CD14-positive monocyte (primary cell): ENCODE results near the gene TRIM37. TPM values are rescaled to one million over a fixed set of nuclear protein-coding genes. Genes with fewer than 3 reads are reported as not detected.

ENCODE experiments used
- DNase-seq, 3 donors: peaks; one replicate each; pipeline ENCODE4 v3.0.0-alpha.2; 2011 to 2022
- H2AFZ ChIP-seq: 2 replicates; pipeline ENCODE4 v1.6.0; 2012; ENCODE audit warnings: mild to moderate bottlenecking, low read depth, low read length, inconsistent platforms; ENCODE audit not compliant: insufficient read depth, poor library complexity, severe bottlenecking
- H3K27ac ChIP-seq, 2 donors: 1 replicate in 1 of 2; 2 replicates in 1 of 2; pipeline ENCODE4 v1.5.1; 2012 to 2013; ENCODE audit warnings: low read length in 2 of 2, control low read depth in 1 of 2, inconsistent platforms in 1 of 2, low read depth in 1 of 2, mild to moderate bottlenecking in 1 of 2
- H3K27me3 ChIP-seq, 2 donors: one replicate each; pipeline versions ENCODE4 v1.6.0 to v1.6.1; 2011 to 2013; ENCODE audit warnings: low read length in 2 of 2; ENCODE audit not compliant: control insufficient read depth in 2 of 2, insufficient read depth in 2 of 2
- H3K36me3 ChIP-seq, 2 donors: replicated peaks in 1 of 2; 1 replicate in 1 of 2; 2 replicates in 1 of 2; pipeline versions ENCODE4 v1.5.1 to v1.6.1; 2012 to 2013; ENCODE audit warnings: low read length in 2 of 2, control low read depth in 1 of 2, inconsistent platforms in 1 of 2, mild to moderate bottlenecking in 1 of 2; ENCODE audit not compliant: insufficient read depth in 2 of 2, control insufficient read depth in 1 of 2
- H3K4me1 ChIP-seq, 2 donors: 1 replicate in 1 of 2; 2 replicates in 1 of 2; pipeline versions ENCODE4 v1.5.1 to v1.6.1; 2012 to 2013; ENCODE audit warnings: low read length in 2 of 2, control low read depth in 1 of 2, inconsistent platforms in 1 of 2, mild to moderate bottlenecking in 1 of 2, moderate library complexity in 1 of 2; ENCODE audit not compliant: insufficient read depth in 2 of 2, control insufficient read depth in 1 of 2
- H3K4me2 ChIP-seq: replicated peaks from 2 replicates; pipeline ENCODE3; 2012; ENCODE audit warnings: low read length, moderate library complexity, mild to moderate bottlenecking; ENCODE audit not compliant: poor library complexity, severe bottlenecking; ENCODE audit errors: extremely low read depth
- H3K4me3 ChIP-seq, 3 experiments: fragments of 200-600 bp in 1 of 3; sonication (generic) in 1 of 3; replicated peaks in 1 of 3; 1 replicate in 2 of 3; 2 replicates in 1 of 3; pipeline ENCODE4 v1.5.1; 2011 to 2013; ENCODE audit warnings: low read length in 3 of 3, mild to moderate bottlenecking in 3 of 3, control low read depth in 2 of 3, low read depth in 2 of 3, inconsistent platforms in 1 of 3, moderate library complexity in 1 of 3
- H3K79me2 ChIP-seq: 2 replicates; pipeline ENCODE4 v1.6.0; 2012; ENCODE audit warnings: mild to moderate bottlenecking, control low read depth, inconsistent platforms, low read length, moderate library complexity; ENCODE audit not compliant: insufficient read depth
- H3K9ac ChIP-seq: 2 replicates; pipeline ENCODE4 v1.6.0; 2017; ENCODE audit warnings: low read length, mild to moderate bottlenecking; ENCODE audit not compliant: insufficient read depth, poor library complexity, severe bottlenecking
- H3K9me3 ChIP-seq, 2 donors: replicated peaks in 1 of 2; 1 replicate in 1 of 2; 2 replicates in 1 of 2; pipeline versions ENCODE4 v1.5.1 to v1.6.1; 2012 to 2013; ENCODE audit warnings: low read length in 2 of 2, control low read depth in 1 of 2; ENCODE audit not compliant: control insufficient read depth in 1 of 2, insufficient read depth in 1 of 2
- H4K20me1 ChIP-seq: 2 replicates; pipeline ENCODE4 v1.6.0; 2012; ENCODE audit warnings: mild to moderate bottlenecking, low read length, control low read depth, moderate library complexity; ENCODE audit not compliant: insufficient read depth
- H3K27ac Mint-ChIP-seq, 7 donors: one replicate each; pipeline ENCODE4 v1.8.0; 2020; ENCODE audit warnings: mild to moderate bottlenecking in 7 of 7, mixed read lengths in 7 of 7, moderate library complexity in 6 of 7, inconsistent platforms in 2 of 7
- H3K27me3 Mint-ChIP-seq, 3 donors: one replicate each; pipeline ENCODE4 v1.8.0; 2021 to 2022; ENCODE audit warnings: low read depth in 3 of 3, mild to moderate bottlenecking in 3 of 3, mixed read lengths in 3 of 3, moderate library complexity in 3 of 3, inconsistent platforms in 1 of 3
- H3K36me3 Mint-ChIP-seq, 2 donors: one replicate each; pipeline ENCODE4 v1.8.0; 2020; ENCODE audit warnings: mixed read lengths in 2 of 2, inconsistent platforms in 1 of 2, mild to moderate bottlenecking in 1 of 2
- H3K4me1 Mint-ChIP-seq: one replicate; pipeline ENCODE4 v1.8.0; 2020; ENCODE audit warnings: mild to moderate bottlenecking, mixed read lengths
- H3K4me3 Mint-ChIP-seq, 2 donors: one replicate each; pipeline ENCODE4 v1.8.0; 2020; ENCODE audit warnings: mild to moderate bottlenecking in 2 of 2, mixed read lengths in 2 of 2, moderate library complexity in 1 of 2
- H3K9me3 Mint-ChIP-seq, 7 donors: one replicate each; pipeline ENCODE4 v1.8.0; 2020 to 2022; ENCODE audit warnings: mixed read lengths in 7 of 7, mild to moderate bottlenecking in 6 of 7, moderate library complexity in 6 of 7, inconsistent platforms in 2 of 7
- CTCF ChIP-seq: fragments of 200-600 bp; IDR thresholded peaks from one replicate; pipeline ENCODE4 v1.8.0; 2022; ENCODE audit warnings: antibody characterized with exemption, mild to moderate bottlenecking
- WGBS: methylation state at CpG from one replicate; pipeline ENCODE4 v1.1.5; 2013; ENCODE audit warnings: missing lambda C conversion rate; ENCODE audit not compliant: insufficient coverage; 5-methylcytosine and 5-hydroxymethylcytosine counted together
- intact Hi-C, 2 donors: fragments of 100-400 bp; cut with micrococcal nuclease; formaldehyde crosslinking; loops; one replicate each; pipeline versions ENCODE4 v1.15.0 to v1.15.1; 2023
- polyA plus RNA-seq, 3 donors: library from polyadenylated mRNA; depleted of rRNA in 1 of 3; unstranded in 2 of 3; stranded (reverse) in 1 of 3; fragments of 300-500 nt in 2 of 3; fragments of >200 nt in 1 of 3; fragmentation: Illumina TruSeq in 2 of 3; gene quantifications; 1 replicate in 2 of 3; 2 replicates in 1 of 3; pipeline ENCODE4 v1.2.3, GENCODE V29; 2012 to 2021

Gene TRIM37
- polyA plus RNA-seq, 3 donors: 2.7 to 6.1 (median 5.3) TPM

- H3K9me3 Mint-ChIP-seq: no peaks in the 10 kb centered on the region
- intact Hi-C loops: loop anchor here in 1 of 2 donors (10.0 kb wide), 1 partner anchor 63 kb away; the partner anchor contains the start of gene SMG8
Observed at GRCh38 chr17:59151591-59151990, 44.9 kb upstream of the TRIM37 start.

GRCh38 chr17:59151006-59151405 is 44.3 kb upstream of the TRIM37 start:
- Histone ChIP-seq H4K20me1 (no peaks in the 10 kb centered on the region), H3K27me3 (no peaks in the 10 kb centered on the region), H3K36me3 (no peaks in the 10 kb centered on the region), H3K4me2 (no peak overlapping the region), H3K27ac (no peak overlapping the region), H3K9ac (no peak overlapping the region), H3K4me3 (no peak overlapping the region), H2AFZ (no peak overlapping the region), H3K4me1 (peaks cover 13 to 19% of the 10 kb centered on the region in 2 donors), H3K9me3 (no peaks in the 10 kb centered on the region), H3K79me2 (peaks cover 94% of the 10 kb centered on the region)
- peaks cover 0 to 4% of the 10 kb centered on the region in 2 donors for H3K36me3 Mint-ChIP-seq
- TF ChIP-seq CTCF: no peak
- H3K4me3 Mint-ChIP-seq: no peak overlapping the region
- no peak overlapping the region for H3K27ac Mint-ChIP-seq
- intact Hi-C loops: loop anchor here in 1 of 2 donors (10.0 kb wide), 1 partner anchor 64 kb away; the partner anchor contains the start of gene SMG8
- peaks cover 19% of the 10 kb centered on the region for H3K4me1 Mint-ChIP-seq
- no peaks in the 10 kb centered on the region for H3K9me3 Mint-ChIP-seq
- no peak for DNase-seq
- H3K27me3 Mint-ChIP-seq: no peaks in the 10 kb centered on the region
- 100% methylated on average over 2 of the region's 5 CpGs for WGBS

More at GRCh38 chr17:59151591-59151990, 44.9 kb upstream of the TRIM37 start:
- H4K20me1 ChIP-seq: no peaks in the 10 kb centered on the region
- H3K27me3 ChIP-seq: no peaks in the 10 kb centered on the region
- Mint-ChIP-seq H3K4me1 (peaks cover 19% of the 10 kb centered on the region), H3K36me3 (peaks cover 0 to 4% of the 10 kb centered on the region in 2 donors), H3K27me3 (no peaks in the 10 kb centered on the region), H3K27ac (no peak overlapping the region), H3K4me3 (no peak overlapping the region)
- no peak overlapping the region for H3K9ac ChIP-seq
- H3K4me3 ChIP-seq: no peak overlapping the region
- peaks cover 19 to 25% of the 10 kb centered on the region in 2 donors for H3K4me1 ChIP-seq
- WGBS: no CpG with 5 or more reads among the region's 1 CpG
- H3K4me2 ChIP-seq: no peak overlapping the region
- no peak overlapping the region for H2AFZ ChIP-seq
- no peak overlapping the region for H3K27ac ChIP-seq
- DNase-seq: no peak
- no peaks in the 10 kb centered on the region for H3K9me3 ChIP-seq
- no peak for TF ChIP-seq CTCF
- H3K36me3 ChIP-seq: no peaks in the 10 kb centered on the region
- H3K79me2 ChIP-seq: peaks cover 94% of the 10 kb centered on the region
